Measurements from ENCODE around the gene CLK1. TPM values are rescaled to one million over a fixed set of nuclear protein-coding genes. Genes with fewer than 3 reads are reported as not detected.
A peak's percentile ranks its signal among the peaks of the same experiment; 100 is the strongest.

The CLK1 gene
- total and polyA plus RNA-seq, 2 of the 13 experiments (the other 11 are each of a cell fraction or from before 2014, with no cell fraction given), result 66.6 to 101 TPM

DNA sequence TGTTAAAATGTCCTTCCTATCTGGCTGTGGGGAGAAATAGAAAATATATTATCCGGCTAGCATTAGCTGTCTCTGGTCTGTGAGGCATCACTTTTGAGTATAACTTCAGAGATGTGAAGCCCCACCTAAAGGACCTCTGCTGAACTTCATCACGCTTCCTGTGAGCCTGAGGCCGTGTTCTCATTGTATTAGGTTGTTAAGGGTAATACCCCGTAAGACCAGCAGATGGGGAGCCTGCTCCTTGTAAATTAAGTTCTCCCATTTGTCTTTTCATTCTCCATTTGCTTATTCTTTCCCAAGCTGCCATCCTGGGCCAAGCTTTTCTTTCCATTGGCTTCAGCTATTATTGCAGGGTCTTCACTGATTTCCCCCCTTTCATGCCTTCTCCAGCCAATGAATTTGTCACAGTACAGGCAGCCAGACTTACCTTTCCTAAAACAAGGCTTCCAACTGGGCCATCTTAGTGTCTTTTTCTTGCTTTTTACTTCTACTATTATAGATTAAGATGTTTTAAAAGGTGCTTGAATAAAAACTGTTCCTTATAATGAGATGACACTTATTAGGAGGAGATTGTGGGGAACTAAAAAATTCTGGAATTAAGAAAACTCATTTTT is 37.1 kb upstream of the CLK1 start (continued):
- TF ChIP-seq SP2 (CRISPR knock-in tag; IDR thresholded peaks at IDR 0.05) (no peak), HNRNPH1 (optimal IDR thresholded peaks at IDR 0.05; ENCODE audit: low read depth, low read length) (no peak), ZNF343 (CRISPR knock-in tag; IDR thresholded peaks at IDR 0.05) (no peak), KLF16 (CRISPR knock-in tag; IDR thresholded peaks at IDR 0.05) (peak in 1 of 2 experiments; percentile 20; a peak in 1 of 4 replicates)
- TF ChIP-seq, protein P1, sequence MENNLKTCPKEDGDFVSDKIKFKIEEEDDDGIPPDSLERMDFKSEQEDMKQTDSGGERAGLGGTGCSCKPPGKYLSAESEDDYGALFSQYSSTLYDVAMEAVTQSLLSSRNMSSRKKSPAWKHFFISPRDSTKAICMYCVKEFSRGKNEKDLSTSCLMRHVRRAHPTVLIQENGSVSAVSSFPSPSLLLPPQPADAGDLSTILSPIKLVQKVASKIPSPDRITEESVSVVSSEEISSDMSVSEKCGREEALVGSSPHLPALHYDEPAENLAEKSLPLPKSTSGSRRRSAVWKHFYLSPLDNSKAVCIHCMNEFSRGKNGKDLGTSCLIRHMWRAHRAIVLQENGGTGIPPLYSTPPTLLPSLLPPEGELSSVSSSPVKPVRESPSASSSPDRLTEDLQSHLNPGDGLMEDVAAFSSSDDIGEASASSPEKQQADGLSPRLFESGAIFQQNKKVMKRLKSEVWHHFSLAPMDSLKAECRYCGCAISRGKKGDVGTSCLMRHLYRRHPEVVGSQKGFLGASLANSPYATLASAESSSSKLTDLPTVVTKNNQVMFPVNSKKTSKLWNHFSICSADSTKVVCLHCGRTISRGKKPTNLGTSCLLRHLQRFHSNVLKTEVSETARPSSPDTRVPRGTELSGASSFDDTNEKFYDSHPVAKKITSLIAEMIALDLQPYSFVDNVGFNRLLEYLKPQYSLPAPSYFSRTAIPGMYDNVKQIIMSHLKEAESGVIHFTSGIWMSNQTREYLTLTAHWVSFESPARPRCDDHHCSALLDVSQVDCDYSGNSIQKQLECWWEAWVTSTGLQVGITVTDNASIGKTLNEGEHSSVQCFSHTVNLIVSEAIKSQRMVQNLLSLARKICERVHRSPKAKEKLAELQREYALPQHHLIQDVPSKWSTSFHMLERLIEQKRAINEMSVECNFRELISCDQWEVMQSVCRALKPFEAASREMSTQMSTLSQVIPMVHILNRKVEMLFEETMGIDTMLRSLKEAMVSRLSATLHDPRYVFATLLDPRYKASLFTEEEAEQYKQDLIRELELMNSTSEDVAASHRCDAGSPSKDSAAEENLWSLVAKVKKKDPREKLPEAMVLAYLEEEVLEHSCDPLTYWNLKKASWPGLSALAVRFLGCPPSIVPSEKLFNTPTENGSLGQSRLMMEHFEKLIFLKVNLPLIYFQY (CRISPR knock-in tag; IDR thresholded peaks at IDR 0.05; ENCODE audit: borderline replicate concordance), result no peak

DNA sequence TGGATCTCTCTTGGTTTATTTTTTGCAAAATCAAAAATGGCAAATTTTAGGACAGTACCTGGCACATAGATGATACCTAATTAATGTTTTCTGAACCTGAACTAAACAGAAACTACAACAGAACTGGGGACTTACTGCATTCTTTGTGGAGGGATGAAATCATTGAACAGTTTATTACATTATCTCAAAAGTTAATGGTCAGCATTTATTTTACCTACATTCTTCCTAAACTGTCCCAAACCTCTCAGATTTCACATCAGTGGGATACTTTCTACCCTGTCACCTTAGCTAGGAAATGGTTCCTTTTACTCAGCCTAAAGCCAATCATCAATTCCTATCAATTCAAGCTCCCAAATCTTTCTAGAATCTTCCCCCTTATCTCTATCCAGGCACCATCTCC is 35.0 kb upstream of the CLK1 start:
- Histone ChIP-seq H3K9me3 (ENCODE audit: low read length) (no peaks in the 10 kb centered on the region), H3K79me2 (ENCODE audit: insufficient read depth, low read length) (no peaks in the 10 kb centered on the region), H3K4me3 (replicated peaks in 1 of 3; ENCODE audit: insufficient read depth in 1 of 3, low read depth in 2 of 3, low read length in 3 of 3) (no peak overlapping the region), H3K27ac (ENCODE audit: extremely low read length, insufficient read depth, low read length) (no peak overlapping the region), H3K27me3 (ENCODE audit: control insufficient read depth in 1 of 2, insufficient read depth in 2 of 2, low read length in 2 of 2) (no peaks in the 10 kb centered on the region), H3K36me3 (replicated peaks in 1 of 2; ENCODE audit: control insufficient read depth in 1 of 2, insufficient read depth in 2 of 2, low read length in 2 of 2) (peaks cover 36 to 81% of the 10 kb centered on the region in 2 experiments), H3K4me2 (ENCODE audit: low read depth, low read length) (no peak overlapping the region), H2AFZ (ENCODE audit: low read length) (no peak overlapping the region), H4K20me1 (ENCODE audit: insufficient read depth, low read length) (no peaks in the 10 kb centered on the region), H3K4me1 (ENCODE audit: insufficient read depth, low read length) (no peaks in the 10 kb centered on the region), H3K9ac (ENCODE audit: insufficient read depth, low read depth, low read length) (no peak overlapping the region)
- CTCF ChIA-PET (ENCODE audit: low intra/inter-chr PET ratio, low total read pairs), result no interaction called here
- DNase-seq (ENCODE audit: low spot score) (no peak), ATAC-seq (no peak), FAIRE-seq (no peak)
- POLR2A ChIA-PET, result interaction anchor here (1.7 kb wide), 1 partner anchor 10 kb away, joined by 5 read pairs; the partner anchor contains the start of genes NIF3L1 and PPIL3
- in situ Hi-C loops (cut with HindIII; ENCODE audit: extremely low pct_ligation_motif_present, low pct_unique_long_range_greater_than_20kb) (no loop called here), intact Hi-C loops (cut with micrococcal nuclease; ENCODE audit: unreplicated experiment) (no loop called here)
- BruUV-seq (replicated peaks), result no TSS peak
- TF ChIP-seq, protein P2, sequence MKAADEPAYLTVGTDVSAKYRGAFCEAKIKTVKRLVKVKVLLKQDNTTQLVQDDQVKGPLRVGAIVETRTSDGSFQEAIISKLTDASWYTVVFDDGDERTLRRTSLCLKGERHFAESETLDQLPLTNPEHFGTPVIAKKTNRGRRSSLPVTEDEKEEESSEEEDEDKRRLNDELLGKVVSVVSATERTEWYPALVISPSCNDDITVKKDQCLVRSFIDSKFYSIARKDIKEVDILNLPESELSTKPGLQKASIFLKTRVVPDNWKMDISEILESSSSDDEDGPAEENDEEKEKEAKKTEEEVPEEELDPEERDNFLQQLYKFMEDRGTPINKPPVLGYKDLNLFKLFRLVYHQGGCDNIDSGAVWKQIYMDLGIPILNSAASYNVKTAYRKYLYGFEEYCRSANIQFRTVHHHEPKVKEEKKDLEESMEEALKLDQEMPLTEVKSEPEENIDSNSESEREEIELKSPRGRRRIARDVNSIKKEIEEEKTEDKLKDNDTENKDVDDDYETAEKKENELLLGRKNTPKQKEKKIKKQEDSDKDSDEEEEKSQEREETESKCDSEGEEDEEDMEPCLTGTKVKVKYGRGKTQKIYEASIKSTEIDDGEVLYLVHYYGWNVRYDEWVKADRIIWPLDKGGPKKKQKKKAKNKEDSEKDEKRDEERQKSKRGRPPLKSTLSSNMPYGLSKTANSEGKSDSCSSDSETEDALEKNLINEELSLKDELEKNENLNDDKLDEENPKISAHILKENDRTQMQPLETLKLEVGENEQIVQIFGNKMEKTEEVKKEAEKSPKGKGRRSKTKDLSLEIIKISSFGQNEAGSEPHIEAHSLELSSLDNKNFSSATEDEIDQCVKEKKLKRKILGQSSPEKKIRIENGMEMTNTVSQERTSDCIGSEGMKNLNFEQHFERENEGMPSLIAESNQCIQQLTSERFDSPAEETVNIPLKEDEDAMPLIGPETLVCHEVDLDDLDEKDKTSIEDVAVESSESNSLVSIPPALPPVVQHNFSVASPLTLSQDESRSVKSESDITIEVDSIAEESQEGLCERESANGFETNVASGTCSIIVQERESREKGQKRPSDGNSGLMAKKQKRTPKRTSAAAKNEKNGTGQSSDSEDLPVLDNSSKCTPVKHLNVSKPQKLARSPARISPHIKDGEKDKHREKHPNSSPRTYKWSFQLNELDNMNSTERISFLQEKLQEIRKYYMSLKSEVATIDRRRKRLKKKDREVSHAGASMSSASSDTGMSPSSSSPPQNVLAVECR (CRISPR knock-in tag; IDR thresholded peaks at IDR 0.05; ENCODE audit: borderline replicate concordance), result no peak
- TF ChIP-seq, protein P3, sequence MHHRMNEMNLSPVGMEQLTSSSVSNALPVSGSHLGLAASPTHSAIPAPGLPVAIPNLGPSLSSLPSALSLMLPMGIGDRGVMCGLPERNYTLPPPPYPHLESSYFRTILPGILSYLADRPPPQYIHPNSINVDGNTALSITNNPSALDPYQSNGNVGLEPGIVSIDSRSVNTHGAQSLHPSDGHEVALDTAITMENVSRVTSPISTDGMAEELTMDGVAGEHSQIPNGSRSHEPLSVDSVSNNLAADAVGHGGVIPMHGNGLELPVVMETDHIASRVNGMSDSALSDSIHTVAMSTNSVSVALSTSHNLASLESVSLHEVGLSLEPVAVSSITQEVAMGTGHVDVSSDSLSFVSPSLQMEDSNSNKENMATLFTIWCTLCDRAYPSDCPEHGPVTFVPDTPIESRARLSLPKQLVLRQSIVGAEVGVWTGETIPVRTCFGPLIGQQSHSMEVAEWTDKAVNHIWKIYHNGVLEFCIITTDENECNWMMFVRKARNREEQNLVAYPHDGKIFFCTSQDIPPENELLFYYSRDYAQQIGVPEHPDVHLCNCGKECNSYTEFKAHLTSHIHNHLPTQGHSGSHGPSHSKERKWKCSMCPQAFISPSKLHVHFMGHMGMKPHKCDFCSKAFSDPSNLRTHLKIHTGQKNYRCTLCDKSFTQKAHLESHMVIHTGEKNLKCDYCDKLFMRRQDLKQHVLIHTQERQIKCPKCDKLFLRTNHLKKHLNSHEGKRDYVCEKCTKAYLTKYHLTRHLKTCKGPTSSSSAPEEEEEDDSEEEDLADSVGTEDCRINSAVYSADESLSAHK (CRISPR knock-in tag; IDR thresholded peaks at IDR 0.05; ENCODE audit: borderline replicate concordance), result no peak
- TF ChIP-seq ZNF225 (CRISPR knock-in tag; IDR thresholded peaks at IDR 0.05) (no peak), MAFK (conservative IDR thresholded peaks at IDR 0.05 in 1 of 2, IDR thresholded peaks at IDR 0.05 in 1 of 2; ENCODE audit: low read length in 2 of 2) (peak; percentile 84 to 89), ZNF143 (CRISPR knock-in tag; IDR thresholded peaks at IDR 0.05) (no peak)
